D721Med (cell line): Measurements from ENCODE around the gene SDCCAG8.
A peak's percentile ranks its signal among the peaks of the same experiment; 100 is the strongest.

Source experiments
- DNase-seq: peaks from one replicate; pipeline ENCODE4 v3.0.0; 2011; ENCODE audit warnings: low spot score; ENCODE audit not compliant: insufficient read length
- FAIRE-seq: peaks from 2 replicates; lab custom pipeline; 2011; peaks lifted over from hg19 to GRCh38; lab: Jason Lieb, UNC
- TF ChIP-seq, protein P1 (sequence below): IDR thresholded peaks from 2 replicates; pipeline ENCODE4 v1.5.1; 2012; ENCODE audit warnings: mild to moderate bottlenecking, control low read depth; ENCODE audit not compliant: insufficient read depth; ENCODE audit errors: missing control alignments

SDCCAG8 gene

DNA sequence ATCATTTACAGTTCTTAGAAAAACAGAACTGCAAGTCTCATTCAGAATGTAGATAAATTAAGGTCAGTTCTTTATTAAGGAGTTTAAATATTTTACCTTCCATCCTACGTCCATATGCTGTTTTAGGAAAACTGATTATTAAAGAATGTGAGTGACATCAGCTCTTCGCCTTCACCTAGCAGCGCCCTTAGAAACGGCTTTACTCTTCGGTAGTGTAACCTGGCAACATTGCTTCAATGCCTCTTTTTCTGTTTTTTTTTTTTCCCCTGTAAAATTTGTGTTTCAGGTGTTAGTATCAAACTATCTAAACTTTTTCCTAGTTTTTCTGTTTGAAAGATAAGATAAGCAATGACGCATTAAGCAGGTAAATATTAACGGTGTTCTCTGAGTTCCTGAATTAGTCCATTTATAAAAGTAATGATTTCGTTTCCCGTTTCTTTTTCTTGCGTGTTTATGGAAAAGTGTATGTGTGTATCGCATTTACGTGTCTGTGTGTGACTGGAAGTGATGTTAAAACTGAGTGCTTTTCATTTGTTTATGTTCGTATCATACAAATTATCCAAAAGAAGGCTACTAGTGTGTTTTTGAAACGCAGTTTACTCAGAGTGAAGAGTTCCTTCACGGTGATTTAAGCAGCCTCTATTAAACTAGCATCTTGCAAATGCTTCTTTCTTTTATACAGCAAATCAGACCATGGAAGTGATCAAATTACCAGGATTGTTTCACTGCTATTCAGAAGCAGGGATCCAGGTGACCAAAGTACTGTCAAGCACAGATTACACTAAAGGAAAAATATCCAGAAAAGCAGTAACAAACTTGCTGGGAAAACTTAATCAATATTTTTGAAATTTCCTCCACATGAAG lies 139.0 kb downstream of the SDCCAG8 start:
- FAIRE-seq = peak; percentile 95
- no peak for DNase-seq
- TF ChIP-seq, protein P1, sequence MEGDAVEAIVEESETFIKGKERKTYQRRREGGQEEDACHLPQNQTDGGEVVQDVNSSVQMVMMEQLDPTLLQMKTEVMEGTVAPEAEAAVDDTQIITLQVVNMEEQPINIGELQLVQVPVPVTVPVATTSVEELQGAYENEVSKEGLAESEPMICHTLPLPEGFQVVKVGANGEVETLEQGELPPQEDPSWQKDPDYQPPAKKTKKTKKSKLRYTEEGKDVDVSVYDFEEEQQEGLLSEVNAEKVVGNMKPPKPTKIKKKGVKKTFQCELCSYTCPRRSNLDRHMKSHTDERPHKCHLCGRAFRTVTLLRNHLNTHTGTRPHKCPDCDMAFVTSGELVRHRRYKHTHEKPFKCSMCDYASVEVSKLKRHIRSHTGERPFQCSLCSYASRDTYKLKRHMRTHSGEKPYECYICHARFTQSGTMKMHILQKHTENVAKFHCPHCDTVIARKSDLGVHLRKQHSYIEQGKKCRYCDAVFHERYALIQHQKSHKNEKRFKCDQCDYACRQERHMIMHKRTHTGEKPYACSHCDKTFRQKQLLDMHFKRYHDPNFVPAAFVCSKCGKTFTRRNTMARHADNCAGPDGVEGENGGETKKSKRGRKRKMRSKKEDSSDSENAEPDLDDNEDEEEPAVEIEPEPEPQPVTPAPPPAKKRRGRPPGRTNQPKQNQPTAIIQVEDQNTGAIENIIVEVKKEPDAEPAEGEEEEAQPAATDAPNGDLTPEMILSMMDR = no peak

DNA sequence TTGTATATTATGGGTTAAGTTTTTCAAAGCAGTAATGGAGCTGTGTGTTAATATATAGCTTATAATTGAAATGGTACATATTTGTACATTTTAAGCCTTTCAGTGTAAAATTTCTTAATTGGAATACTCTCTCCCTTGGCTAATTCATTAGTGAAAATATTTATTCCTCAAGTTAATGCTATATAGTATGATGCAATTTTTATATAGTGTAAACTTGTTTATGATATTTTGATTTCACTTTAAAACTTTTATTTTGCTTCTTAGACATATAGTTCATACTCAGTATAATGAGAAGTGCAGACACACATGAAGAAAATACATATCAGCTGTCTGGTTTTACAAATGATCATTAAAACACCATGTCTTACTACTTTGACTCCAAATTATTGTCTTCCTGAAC lies 140.6 kb downstream of the SDCCAG8 start:
- FAIRE-seq = no peak
- TF ChIP-seq, protein P1 = no peak
- no peak for DNase-seq

DNA sequence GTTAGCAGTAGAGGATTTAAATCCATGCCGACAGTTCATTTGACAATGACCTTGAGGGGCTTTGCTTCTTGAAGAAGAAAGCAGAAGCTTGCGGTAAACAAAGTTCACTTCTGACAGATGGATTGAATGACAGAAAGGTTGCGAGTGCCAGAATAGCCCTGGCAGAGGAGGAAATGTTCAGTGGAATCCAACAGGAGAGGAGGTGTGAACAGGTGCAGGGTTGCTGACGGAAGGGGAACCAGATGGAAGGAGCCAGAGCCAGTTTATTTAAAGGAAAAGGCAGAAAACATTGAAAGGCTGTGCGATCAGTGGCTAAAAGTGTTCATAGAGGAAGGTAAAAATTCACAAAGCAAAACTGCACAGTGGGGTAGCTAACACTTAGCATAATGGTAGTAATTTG lies 141.0 kb downstream of the SDCCAG8 start:
- FAIRE-seq (no peak), DNase-seq (no peak)
- TF ChIP-seq, protein P1 = no peak

DNA sequence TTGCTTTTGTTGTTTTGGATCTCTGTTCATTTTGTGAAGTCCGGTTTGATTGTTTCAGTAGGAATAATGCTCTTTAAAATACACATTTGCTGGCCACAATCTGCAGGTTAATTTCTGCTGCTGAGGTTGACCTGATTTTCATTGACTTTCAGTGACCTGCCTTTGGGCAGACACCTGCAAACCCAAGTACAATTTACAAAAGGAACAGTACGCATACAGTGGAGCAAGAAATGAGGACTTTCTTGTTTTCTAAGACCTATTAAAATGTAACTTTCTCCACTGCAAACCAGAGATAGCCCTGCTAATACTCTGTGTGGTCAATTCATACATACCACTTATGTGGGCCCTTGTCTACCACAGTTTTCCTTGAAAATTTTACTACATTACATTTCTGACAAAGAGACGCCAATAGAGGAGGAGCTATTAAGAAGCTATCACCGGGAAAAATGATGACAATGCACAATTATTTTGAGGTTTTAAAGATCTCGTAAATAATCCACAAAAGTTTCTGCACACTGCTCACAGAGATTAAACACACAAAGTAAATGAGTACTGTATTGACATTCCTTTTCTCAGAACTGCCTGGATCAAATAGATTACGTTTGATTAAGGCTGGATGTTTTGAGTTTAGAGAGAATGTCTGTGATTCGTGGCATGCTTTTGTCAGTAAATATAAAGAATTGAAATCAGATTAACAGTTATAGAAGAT lies 141.9 kb downstream of the SDCCAG8 start:
- DNase-seq (no peak), FAIRE-seq (peak; percentile 78)
- TF ChIP-seq, protein P1 = no peak

DNA sequence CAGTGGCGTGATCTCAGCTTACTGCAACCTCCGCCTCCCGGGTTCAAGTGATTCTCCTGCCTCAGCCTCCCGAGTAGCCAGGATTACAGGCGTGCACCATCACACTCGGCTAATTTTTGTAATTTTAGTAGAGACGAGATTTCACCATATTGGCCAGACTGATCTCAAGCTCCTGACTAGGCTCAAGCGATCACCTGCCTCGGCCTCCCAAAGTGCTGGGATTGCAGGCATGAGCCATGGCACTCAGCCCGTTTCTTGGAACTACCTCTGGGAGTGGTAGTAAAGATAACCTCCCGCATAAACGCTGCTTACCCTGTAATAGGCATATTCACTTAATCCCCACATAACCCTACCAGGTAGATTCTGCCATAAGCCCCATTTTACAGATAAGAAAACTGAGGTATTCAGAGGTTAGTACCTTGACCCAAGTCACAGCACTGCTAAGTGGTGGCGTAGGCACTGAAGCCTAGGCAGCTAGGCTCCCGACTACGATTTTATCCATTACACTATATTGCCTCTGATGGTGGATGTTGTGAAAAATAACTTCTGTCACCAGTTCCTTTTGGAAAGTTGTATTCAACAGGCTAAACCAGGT lies 143.8 kb downstream of the SDCCAG8 start:
- DNase-seq (no peak), FAIRE-seq (no peak)
- TF ChIP-seq, protein P1 = no peak

DNA sequence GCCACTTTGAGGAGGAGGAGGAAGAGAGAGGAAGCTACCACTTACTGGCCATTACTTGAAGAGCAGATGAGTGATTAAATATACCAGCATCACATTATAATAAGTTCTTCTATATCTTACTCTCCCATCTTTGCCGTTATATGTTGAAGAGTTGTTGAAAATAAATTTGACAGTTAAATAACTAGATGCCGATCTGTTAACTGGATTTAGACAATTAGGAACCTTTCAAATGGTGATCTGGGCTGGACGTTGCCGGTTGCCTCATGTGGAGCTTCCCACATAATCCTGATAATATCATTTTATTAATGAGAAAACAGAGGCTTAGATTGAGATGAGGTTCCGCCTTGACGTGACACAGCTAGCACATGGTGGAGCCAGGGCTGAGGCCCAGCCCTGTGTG lies 147.0 kb downstream of the SDCCAG8 start:
- FAIRE-seq (peak; percentile 87), DNase-seq (no peak)
- TF ChIP-seq, protein P1 = no peak

DNA sequence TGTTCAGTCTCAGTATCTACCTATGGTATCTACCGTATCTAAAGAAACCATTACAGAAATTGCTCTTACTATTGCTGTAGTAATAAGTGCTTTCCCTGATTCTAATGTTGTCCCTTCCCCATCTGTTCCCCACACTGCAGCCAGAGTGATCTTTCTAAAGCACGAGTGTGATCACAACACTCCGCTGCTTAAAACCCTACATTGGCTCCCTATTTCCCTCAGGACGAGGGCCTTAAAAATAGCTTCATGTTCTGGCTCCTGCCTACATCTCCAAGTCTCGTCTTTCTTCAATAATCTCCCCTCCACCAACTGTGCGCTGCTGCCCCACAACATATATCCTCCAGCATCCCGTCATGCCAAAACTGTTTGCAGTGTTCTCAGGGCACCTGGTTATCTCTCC lies 150.6 kb downstream of the SDCCAG8 start:
- TF ChIP-seq, protein P1 = no peak
- DNase-seq = no peak
- no peak for FAIRE-seq
